ENCODE data around the gene SPDYE4. TPM values are rescaled to one million over a fixed set of nuclear protein-coding genes. Genes with fewer than 3 reads are reported as not detected.

The SPDYE4 gene
- total RNA-seq, 2 donors from 2014 or later: not detected

GRCh38 chr17:8762012-8762411, 3.7 kb upstream of the SPDYE4 start:
- H3K27ac ChIP-seq: no peak overlapping the region
- H3K27me3 ChIP-seq (replicated peaks; ENCODE audit: insufficient read depth): no peaks in the 10 kb centered on the region
- no peak overlapping the region for H3K4me3 ChIP-seq
- DNase-seq (ENCODE audit: low spot score) (no peak), ATAC-seq (ENCODE audit: insufficient number of reproducible peaks, low FRiP score, low read depth) (no peak)
- H3K36me3 ChIP-seq: no peaks in the 10 kb centered on the region
- no peaks in the 10 kb centered on the region for H3K4me1 ChIP-seq (ENCODE audit: control insufficient read depth in 1 of 2, low read depth in 2 of 2)
- no peak for TF ChIP-seq CTCF (IDR thresholded peaks at IDR 0.05)
- no peaks in the 10 kb centered on the region for H3K9me3 ChIP-seq

- ATAC-seq (ENCODE audit: insufficient number of reproducible peaks, low FRiP score, low read depth) (no peak), DNase-seq (ENCODE audit: low spot score) (no peak)
- Histone ChIP-seq H3K27me3 (replicated peaks; ENCODE audit: insufficient read depth) (no peaks in the 10 kb centered on the region), H3K36me3 (no peaks in the 10 kb centered on the region), H3K27ac (no peak overlapping the region), H3K4me1 (ENCODE audit: control insufficient read depth in 1 of 2, low read depth in 2 of 2) (no peaks in the 10 kb centered on the region), H3K9me3 (no peaks in the 10 kb centered on the region), H3K4me3 (no peak overlapping the region)
- no peak for TF ChIP-seq CTCF (IDR thresholded peaks at IDR 0.05)
These were observed 1.2 kb downstream of the SPDYE4 start for GRCh38 chr17:8757189-8757588.

GRCh38 chr17:8755590-8756255, 2.6 kb downstream of the SPDYE4 start:
- no peak overlapping the region for H3K4me3 ChIP-seq
- H3K4me1 ChIP-seq (ENCODE audit: control insufficient read depth in 1 of 2, low read depth in 2 of 2): no peaks in the 10 kb centered on the region
- H3K27me3 ChIP-seq (replicated peaks; ENCODE audit: insufficient read depth): no peaks in the 10 kb centered on the region
- no peak overlapping the region for H3K27ac ChIP-seq
- DNase-seq (ENCODE audit: low spot score): no peak
- H3K9me3 ChIP-seq: no peaks in the 10 kb centered on the region
- no peaks in the 10 kb centered on the region for H3K36me3 ChIP-seq
- no peak for TF ChIP-seq CTCF (IDR thresholded peaks at IDR 0.05)
- no peak for ATAC-seq (ENCODE audit: insufficient number of reproducible peaks, low FRiP score, low read depth)

GRCh38 chr17:8754890-8755289, 3.5 kb downstream of the SPDYE4 start:
- no peak for TF ChIP-seq CTCF (IDR thresholded peaks at IDR 0.05)
- no peaks in the 10 kb centered on the region for H3K36me3 ChIP-seq
- no peaks in the 10 kb centered on the region for H3K4me1 ChIP-seq (ENCODE audit: control insufficient read depth in 1 of 2, low read depth in 2 of 2)
- no peak overlapping the region for H3K27ac ChIP-seq
- no peak overlapping the region for H3K4me3 ChIP-seq
- no peaks in the 10 kb centered on the region for H3K9me3 ChIP-seq
- DNase-seq (ENCODE audit: low spot score): no peak
- ATAC-seq (ENCODE audit: insufficient number of reproducible peaks, low FRiP score, low read depth): no peak
- no peaks in the 10 kb centered on the region for H3K27me3 ChIP-seq (replicated peaks; ENCODE audit: insufficient read depth)

- Histone ChIP-seq H3K27me3 (replicated peaks; ENCODE audit: insufficient read depth) (no peaks in the 10 kb centered on the region), H3K27ac (no peak overlapping the region), H3K4me1 (ENCODE audit: control insufficient read depth in 1 of 2, low read depth in 2 of 2) (no peaks in the 10 kb centered on the region), H3K9me3 (no peaks in the 10 kb centered on the region), H3K36me3 (no peaks in the 10 kb centered on the region), H3K4me3 (no peak overlapping the region)
- no peak for TF ChIP-seq CTCF (IDR thresholded peaks at IDR 0.05)
- ATAC-seq (ENCODE audit: insufficient number of reproducible peaks, low FRiP score, low read depth) (no peak), DNase-seq (ENCODE audit: low spot score) (no peak)
These were observed 4.3 kb downstream of the SPDYE4 start for GRCh38 chr17:8753976-8754440.
